A375 (cell line): ENCODE results near the gene DDX49. TPM values are rescaled to one million over a fixed set of nuclear protein-coding genes. Genes with fewer than 3 reads are reported as not detected.

Experiments
- total RNA-seq: library from RNA; depleted of rRNA; stranded (reverse); fragments of >200 nt; shearing (Covaris generic); gene quantifications from 2 replicates; pipeline ENCODE4 v1.2.3, GENCODE V29; 2014; rRNA removed

DDX49 gene
- total RNA-seq = 251 and 256 TPM in 2 replicates

GRCh38 chr19:18919086-18919899 lies at the start of gene DDX49, which contains the start of gene COPE:
DDX49 (plus strand) TSS chr19:18919715; CDS start chr19:18919742, 27 bp downstream.
COPE (minus strand) TSS chr19:18919387; CDS start chr19:18919348, 39 bp downstream.

GRCh38 chr19:18895824-18896341 lies 23.6 kb upstream of the DDX49 start, which contains the start of gene CERS1:
CERS1 (minus strand) TSS chr19:18896158; CDS start chr19:18896072, 86 bp downstream.

GRCh38 chr19:18940769-18941627 lies 21.5 kb downstream of the DDX49 start, which contains the start of gene HOMER3:
HOMER3 (minus strand) TSS chr19:18941217; CDS start chr19:18938982, 2,235 bp downstream.

Other genes starting within 250 kb of the DDX49 start
- gene CRTC1, start 236.0 kb upstream of the DDX49 start, total RNA-seq = 7.3 and 7.5 TPM in 2 replicates
- gene COMP, start 128.4 kb upstream of the DDX49 start, total RNA-seq = not detected in 2 replicates
- 101 and 111 TPM in 2 replicates for gene UPF1, start 87.8 kb upstream of the DDX49 start, total RNA-seq
- gene CERS1, start 23.6 kb upstream of the DDX49 start, total RNA-seq = 16.5 and 18.2 TPM in 2 replicates
- 423 and 437 TPM in 2 replicates for gene COPE, start 328 bp upstream of the DDX49 start, total RNA-seq
- gene HOMER3, start 21.5 kb downstream of the DDX49 start, total RNA-seq = 92.4 and 104 TPM in 2 replicates
- 46.0 and 47.3 TPM in 2 replicates for gene SUGP2, start 113.8 kb downstream of the DDX49 start, total RNA-seq
- 78.9 and 86.3 TPM in 2 replicates for gene ARMC6, start 113.9 kb downstream of the DDX49 start, total RNA-seq
- 6.2 and 7.7 TPM in 2 replicates for gene SLC25A42, start 144.3 kb downstream of the DDX49 start, total RNA-seq
- gene TMEM161A, start 218.8 kb downstream of the DDX49 start, total RNA-seq = 50.4 and 67.5 TPM in 2 replicates